PFSK-1 (cell line): ENCODE results near the gene ARHGEF37.

Source experiments
- POLR2AphosphoS5 ChIP-seq: IDR thresholded peaks from 2 replicates; pipeline ENCODE4 v1.6.1; 2012; ENCODE audit warnings: low read depth, mild to moderate bottlenecking, control low read depth, low read length, moderate library complexity
- REST ChIP-seq, 2 experiments: IDR thresholded peaks; 2 replicates each; pipeline versions ENCODE4 v1.6.1 to v1.8.0; 2011 to 2012; ENCODE audit warnings: low read depth in 2 of 2, low read length in 2 of 2, control low read depth in 1 of 2, inconsistent platforms in 1 of 2, mild to moderate bottlenecking in 1 of 2, moderate library complexity in 1 of 2; ENCODE audit not compliant: insufficient read depth in 1 of 2
- SIN3A ChIP-seq: IDR thresholded peaks from 2 replicates; pipeline ENCODE4 v1.6.1; 2012; ENCODE audit warnings: mild to moderate bottlenecking, low read length, moderate library complexity, borderline replicate concordance; ENCODE audit not compliant: insufficient read depth
- TAF1 ChIP-seq: IDR thresholded peaks from 2 replicates; pipeline ENCODE4 v1.6.1; 2012; ENCODE audit warnings: low read length, control low read depth, borderline replicate concordance; ENCODE audit not compliant: insufficient read depth

- TF ChIP-seq POLR2AphosphoS5, result no peak
- no peak for TF ChIP-seq TAF1
- no peak for TF ChIP-seq SIN3A
- TF ChIP-seq REST (IDR thresholded peaks at IDR 0.05; ENCODE audit: insufficient read depth in 1 of 2, low read depth in 2 of 2, low read length in 2 of 2), result no peak
These were observed 21.6 kb upstream of the ARHGEF37 start for GRCh38 chr5:149559706-149560105.
